ENCODE data around the gene SPRY1.

SPRY1 gene

GRCh38 chr4:123449780-123450179 lies 53.2 kb downstream of the SPRY1 start:
- TF ChIP-seq USF1 (IDR thresholded peaks at IDR 0.05) (no peak), EGR1 (IDR thresholded peaks at IDR 0.05) (no peak), REST (IDR thresholded peaks at IDR 0.05; ENCODE audit: low read depth) (no peak), EP300 (IDR thresholded peaks at IDR 0.05; ENCODE audit: borderline replicate concordance) (no peak), CREB1 (IDR thresholded peaks at IDR 0.05; ENCODE audit: low read depth) (no peak), CEBPB (IDR thresholded peaks at IDR 0.05) (no peak), TAF1 (IDR thresholded peaks at IDR 0.05; ENCODE audit: low read depth) (no peak), TCF12 (IDR thresholded peaks at IDR 0.05; ENCODE audit: low read depth) (no peak), FOXM1 (IDR thresholded peaks at IDR 0.05; ENCODE audit: borderline replicate concordance, low read depth) (no peak), YY1 (IDR thresholded peaks at IDR 0.05; ENCODE audit: low read depth) (no peak), ZBTB7A (IDR thresholded peaks at IDR 0.05; ENCODE audit: low read depth) (no peak), TEAD4 (IDR thresholded peaks at IDR 0.05) (no peak), NFIC (IDR thresholded peaks at IDR 0.05) (no peak)

- TF ChIP-seq EP300 (IDR thresholded peaks at IDR 0.05; ENCODE audit: borderline replicate concordance) (no peak), FOXM1 (IDR thresholded peaks at IDR 0.05; ENCODE audit: borderline replicate concordance, low read depth) (no peak), MAX (IDR thresholded peaks at IDR 0.05) (no peak), USF1 (IDR thresholded peaks at IDR 0.05) (no peak), TCF12 (IDR thresholded peaks at IDR 0.05; ENCODE audit: low read depth) (no peak), TAF1 (IDR thresholded peaks at IDR 0.05; ENCODE audit: low read depth) (no peak), RAD21 (IDR thresholded peaks at IDR 0.05; ENCODE audit: low read depth) (no peak), EGR1 (IDR thresholded peaks at IDR 0.05) (no peak), CEBPB (IDR thresholded peaks at IDR 0.05) (no peak), ZBTB7A (IDR thresholded peaks at IDR 0.05; ENCODE audit: low read depth) (no peak), TEAD4 (IDR thresholded peaks at IDR 0.05) (no peak), YY1 (IDR thresholded peaks at IDR 0.05; ENCODE audit: low read depth) (no peak)
These were observed 53.8 kb downstream of the SPRY1 start for GRCh38 chr4:123450393-123450792.

- TF ChIP-seq EGR1 (IDR thresholded peaks at IDR 0.05) (no peak), USF1 (IDR thresholded peaks at IDR 0.05) (no peak), TEAD4 (IDR thresholded peaks at IDR 0.05) (no peak), TCF12 (IDR thresholded peaks at IDR 0.05; ENCODE audit: low read depth) (no peak)
These were observed 56.0 kb downstream of the SPRY1 start for GRCh38 chr4:123452616-123453015.

- TF ChIP-seq TEAD4 (IDR thresholded peaks at IDR 0.05): no peak
- no peak for TF ChIP-seq YY1 (IDR thresholded peaks at IDR 0.05; ENCODE audit: low read depth)
- no peak for TF ChIP-seq EP300 (IDR thresholded peaks at IDR 0.05; ENCODE audit: borderline replicate concordance)
- TF ChIP-seq RAD21 (IDR thresholded peaks at IDR 0.05; ENCODE audit: low read depth): no peak
- no peak for TF ChIP-seq EGR1 (IDR thresholded peaks at IDR 0.05)
- no peak for TF ChIP-seq CREB1 (IDR thresholded peaks at IDR 0.05; ENCODE audit: low read depth)
These were observed 56.6 kb downstream of the SPRY1 start for GRCh38 chr4:123453061-123453680.

Data from Ishikawa (cell line).